IMR-90 (cell line): ENCODE results near the gene NPAS2. TPM values are rescaled to one million over a fixed set of nuclear protein-coding genes. Genes with fewer than 3 reads are reported as not detected.
A peak's percentile ranks its signal among the peaks of the same experiment; 100 is the strongest.

Experiments used
- ATAC-seq: fragments of 200-7000 bp; cut with Tn5 transposase; 2 replicates; pipeline ENCODE4 v1.9.1; 2020; ENCODE audit warnings: low read depth, mild to moderate bottlenecking, moderate library complexity
- BruUV-seq: library from RNA; stranded (reverse); fragments of 400-500 nt; replicated peaks from 2 replicates; lab custom pipeline; 2021; lab: Mats Ljungman, UMichigan
- CTCF ChIA-PET: fragments of 300-600 bp; formaldehyde crosslinking; extraction: SDS; loops from one replicate; lab custom pipeline; 2021; ENCODE audit warnings: antibody characterized with exemption; lab: Yijun Ruan, JAX
- POLR2A ChIA-PET: fragments of 300-600 bp; sonication (Branson Sonifier 250); formaldehyde crosslinking; loops from one replicate; lab custom pipeline; 2022; ENCODE audit warnings: antibody characterized with exemption; ENCODE audit not compliant: unreplicated experiment; lab: Charles Lee
- DNase-seq: peaks from one replicate; pipeline ENCODE4 v3.0.0; 2013
- H2AFZ ChIP-seq: replicated peaks from 2 replicates; pipeline ENCODE3; 2013; ENCODE audit warnings: low read length, mild to moderate bottlenecking; ENCODE audit not compliant: poor library complexity
- H2AK5ac ChIP-seq: 2 replicates; pipeline ENCODE4 v1.6.1; 2013; ENCODE audit warnings: low read depth, low read length, inconsistent platforms
- H2AK9ac ChIP-seq: replicated peaks from 2 replicates; pipeline ENCODE3; 2013; ENCODE audit warnings: mild to moderate bottlenecking, low read depth, low read length, moderate library complexity; ENCODE audit not compliant: poor library complexity
- H2BK120ac ChIP-seq: 2 replicates; pipeline ENCODE4 v1.6.1; 2013; ENCODE audit warnings: low read depth, low read length, inconsistent platforms
- H2BK15ac ChIP-seq: 3 replicates; pipeline ENCODE4 v1.6.1; 2013; ENCODE audit warnings: low read depth, low read length, inconsistent platforms
- H2BK20ac ChIP-seq: 2 replicates; pipeline ENCODE4 v1.6.1; 2013; ENCODE audit warnings: low read depth, mild to moderate bottlenecking, inconsistent platforms, low read length, moderate library complexity
- H2BK5ac ChIP-seq: 2 replicates; pipeline ENCODE4 v1.6.1; 2013; ENCODE audit warnings: mild to moderate bottlenecking, low read depth, low read length, inconsistent platforms; ENCODE audit not compliant: poor library complexity, severe bottlenecking
- H3K14ac ChIP-seq: replicated peaks from 2 replicates; pipeline ENCODE4 v1.6.1; 2013; ENCODE audit warnings: low read depth, low read length, inconsistent platforms
- H3K18ac ChIP-seq: 2 replicates; pipeline ENCODE4 v1.6.1; 2013; ENCODE audit warnings: low read depth, low read length, control low read depth
- H3K23ac ChIP-seq: 2 replicates; pipeline ENCODE4 v1.6.1; 2013; ENCODE audit warnings: low read depth, low read length, inconsistent platforms
- H3K27ac ChIP-seq: 2 replicates; pipeline ENCODE4 v1.5.1; 2013; ENCODE audit warnings: mild to moderate bottlenecking, control low read depth, low read length; ENCODE audit not compliant: insufficient read depth
- H3K27me3 ChIP-seq: 2 replicates; pipeline ENCODE4 v1.6.1; 2013; ENCODE audit warnings: low read length; ENCODE audit not compliant: control insufficient read depth, insufficient read depth
- H3K36me3 ChIP-seq: 2 replicates; pipeline ENCODE4 v1.6.1; 2013; ENCODE audit warnings: low read length, mixed read lengths; ENCODE audit not compliant: control insufficient read depth, insufficient read depth
- H3K4ac ChIP-seq: 2 replicates; pipeline ENCODE4 v1.6.1; 2013; ENCODE audit warnings: low read depth, low read length, inconsistent platforms
- H3K4me1 ChIP-seq: 2 replicates; pipeline ENCODE4 v1.6.1; 2013; ENCODE audit warnings: low read length, mixed read lengths; ENCODE audit not compliant: control insufficient read depth, insufficient read depth
- H3K4me2 ChIP-seq: 2 replicates; pipeline ENCODE4 v1.6.1; 2013; ENCODE audit warnings: low read depth, mild to moderate bottlenecking, control low read depth, low read length, moderate library complexity
- H3K4me3 ChIP-seq: 2 replicates; pipeline ENCODE4 v1.5.1; 2013; ENCODE audit warnings: low read depth, mild to moderate bottlenecking, control low read depth, low read length, moderate library complexity; ENCODE audit not compliant: insufficient read depth
- H3K56ac ChIP-seq: 2 replicates; pipeline ENCODE4 v1.6.1; 2013; ENCODE audit warnings: low read length, inconsistent platforms; ENCODE audit not compliant: insufficient read depth; ENCODE audit errors: extremely low read depth
- H3K79me1 ChIP-seq, 2 experiments: 2 replicates each; pipeline ENCODE4 v1.6.1; 2013; ENCODE audit warnings: low read length in 2 of 2, inconsistent platforms in 1 of 2, low read depth in 1 of 2
- H3K9ac ChIP-seq: 2 replicates; pipeline ENCODE4 v1.6.1; 2013; ENCODE audit warnings: low read depth, low read length, control low read depth
- H3K9me1 ChIP-seq: 2 replicates; pipeline ENCODE4 v1.6.1; 2013; ENCODE audit warnings: low read length, inconsistent platforms; ENCODE audit not compliant: insufficient read depth
- H3K9me3 ChIP-seq: 2 replicates; pipeline ENCODE4 v1.6.1; 2013; ENCODE audit warnings: low read length; ENCODE audit not compliant: control insufficient read depth, insufficient read depth
- H4K20me1 ChIP-seq: 2 replicates; pipeline ENCODE4 v1.6.1; 2013; ENCODE audit warnings: low read length, inconsistent platforms; ENCODE audit not compliant: insufficient read depth
- H4K5ac ChIP-seq: 2 replicates; pipeline ENCODE4 v1.6.1; 2013; ENCODE audit warnings: mild to moderate bottlenecking, low read depth, low read length, control low read depth
- H4K8ac ChIP-seq, 2 experiments: 2 replicates each; pipeline ENCODE4 v1.6.1; 2013; ENCODE audit warnings: low read depth in 2 of 2, low read length in 2 of 2, control low read depth in 1 of 2, inconsistent platforms in 1 of 2
- H4K91ac ChIP-seq: 2 replicates; pipeline ENCODE4 v1.6.1; 2013; ENCODE audit warnings: low read depth, low read length, inconsistent platforms; ENCODE audit not compliant: insufficient read depth
- CHD1 ChIP-seq: IDR thresholded peaks from 2 replicates; pipeline ENCODE4 v1.6.1; 2012; ENCODE audit warnings: low read depth, low read length, improper control_type of control experiment
- MAZ ChIP-seq: IDR thresholded peaks from 2 replicates; pipeline ENCODE4 v1.6.1; 2012; ENCODE audit warnings: low read depth, mild to moderate bottlenecking, low read length, improper control_type of control experiment, moderate library complexity, borderline replicate concordance
- POLR2A ChIP-seq: IDR thresholded peaks from 2 replicates; pipeline ENCODE4 v1.6.1; 2012; ENCODE audit warnings: mild to moderate bottlenecking, low read depth, low read length
- WGBS, 2 experiments: methylation state at CpG; one replicate each; pipeline versions ENCODE4 v1.1.5 to v1.1.7; 2013; ENCODE audit warnings: missing lambda C conversion rate in 2 of 2; ENCODE audit not compliant: insufficient read length in 1 of 2; ENCODE audit errors: extremely low coverage in 2 of 2; 5-methylcytosine and 5-hydroxymethylcytosine counted together
- dilution Hi-C: fragments of 300-500 bp; cut with HindIII; formaldehyde crosslinking; loops from one replicate; pipeline ENCODE4 v1.14.3; 2018; ENCODE audit warnings: low sequenced_read_pairs; ENCODE audit not compliant: unreplicated experiment
- in situ Hi-C: fragments of 300-500 bp; cut with MboI; formaldehyde crosslinking; loops from 3 replicates; pipeline ENCODE4 v1.14.3; 2019; ENCODE audit warnings: low sequenced_read_pairs, inconsistent platforms, mixed read lengths
- intact Hi-C: fragments of 100-400 bp; cut with micrococcal nuclease; formaldehyde crosslinking; loops from 2 replicates; pipeline ENCODE4 v1.10.0; 2022
- polyA plus RNA-seq, 3 experiments: library from polyadenylated mRNA; depleted of rRNA; stranded (reverse); fragments of >200 nt; gene quantifications; 2 replicates each; pipeline ENCODE4 v1.2.3, GENCODE V29; 2012; ENCODE audit warnings: low replicate concordance in 1 of 3
- total RNA-seq: library from RNA; depleted of rRNA; stranded (reverse); fragments of >200 nt; gene quantifications from 2 replicates; pipeline ENCODE4 v1.2.3, GENCODE V29; 2012
- TF ChIP-seq, protein P1 (sequence below): fragments of 150-350 bp; IDR thresholded peaks from 2 replicates; pipeline ENCODE4 v1.6.1; 2016; ENCODE audit warnings: low read depth, mild to moderate bottlenecking, low read length, moderate library complexity, borderline replicate concordance

NPAS2 gene
- total and polyA plus RNA-seq, 2 of the 4 experiments (the other 2 are of a cell fraction) = 5.2 to 14.8 TPM

DNA sequence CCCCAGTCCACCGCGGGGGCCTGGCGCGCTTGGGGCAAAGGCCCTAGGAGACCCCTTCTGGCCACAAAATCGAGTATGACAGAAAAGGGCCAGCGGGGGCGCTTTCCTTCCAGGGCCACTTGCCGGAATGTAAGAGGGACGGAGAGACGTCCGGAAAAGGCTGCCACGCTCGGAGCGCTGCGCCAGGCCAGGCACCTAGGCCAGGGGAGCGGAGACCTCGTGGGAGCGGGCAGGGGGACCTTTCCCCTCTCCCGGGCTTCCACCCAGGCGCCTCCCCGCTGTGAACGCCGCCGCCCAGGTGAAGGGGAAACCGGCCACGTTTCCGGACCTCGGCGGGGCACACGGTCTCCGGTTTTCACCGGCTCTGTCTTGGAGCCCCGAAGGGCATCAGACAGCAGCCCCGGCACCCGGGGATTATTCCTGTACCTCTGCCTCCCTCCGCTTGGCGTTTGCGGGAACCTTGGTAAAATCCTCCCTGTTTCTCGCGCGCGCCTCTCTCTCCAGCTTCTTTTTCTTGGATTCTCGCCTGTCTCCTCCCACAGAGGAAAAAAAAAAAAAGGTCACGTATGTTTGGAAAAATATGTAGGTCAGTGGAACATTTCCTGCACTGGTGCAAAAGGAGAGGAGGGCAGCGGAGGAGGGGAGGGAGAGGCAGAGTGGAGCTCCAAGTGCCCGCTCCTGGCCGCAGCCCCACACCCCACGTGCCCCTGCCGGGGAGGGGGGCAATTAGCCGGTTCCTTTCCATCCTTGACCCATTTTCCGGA lies 1.2 kb upstream of the NPAS2 start (continued):
- TF ChIP-seq, protein P1, sequence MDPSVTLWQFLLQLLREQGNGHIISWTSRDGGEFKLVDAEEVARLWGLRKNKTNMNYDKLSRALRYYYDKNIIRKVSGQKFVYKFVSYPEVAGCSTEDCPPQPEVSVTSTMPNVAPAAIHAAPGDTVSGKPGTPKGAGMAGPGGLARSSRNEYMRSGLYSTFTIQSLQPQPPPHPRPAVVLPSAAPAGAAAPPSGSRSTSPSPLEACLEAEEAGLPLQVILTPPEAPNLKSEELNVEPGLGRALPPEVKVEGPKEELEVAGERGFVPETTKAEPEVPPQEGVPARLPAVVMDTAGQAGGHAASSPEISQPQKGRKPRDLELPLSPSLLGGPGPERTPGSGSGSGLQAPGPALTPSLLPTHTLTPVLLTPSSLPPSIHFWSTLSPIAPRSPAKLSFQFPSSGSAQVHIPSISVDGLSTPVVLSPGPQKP = no peak
- 0 out of 2 replicates have a peak, but pooled peaks have one; percentile 67 for TF ChIP-seq CHD1

DNA sequence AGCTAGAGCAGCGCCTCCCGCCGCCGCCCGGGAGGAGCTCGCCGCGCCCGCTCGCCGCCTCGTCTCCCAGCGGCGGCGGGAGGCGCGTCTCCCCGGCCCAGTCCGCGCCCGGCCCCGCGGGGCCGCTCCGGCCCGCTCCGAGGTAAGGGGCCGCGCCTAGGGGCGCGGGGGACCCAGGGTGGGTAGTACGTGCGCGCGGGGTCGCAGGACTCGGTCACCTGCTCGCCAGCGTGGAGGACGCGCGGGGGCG lies 259 bp downstream of the NPAS2 start:
- ChIA-PET CTCF (no interaction called here), POLR2A (no interaction called here)
- H3K79me1 ChIP-seq = peaks cover 25 to 42% of the 10 kb centered on the region in 2 experiments
- no peak for TF ChIP-seq POLR2A
- 0 out of 2 replicates have a peak, but pooled peaks have one; percentile 2 for TF ChIP-seq MAZ
- H4K5ac ChIP-seq = no peak overlapping the region
- dilution Hi-C loops (no loop called here), in situ Hi-C loops (loop anchor here (5.0 to 25.0 kb wide), 2 partner anchors 152 to 208 kb away; no protein-coding TSS in a partner anchor), intact Hi-C loops (loop anchor here (1.0 to 5.0 kb wide), 3 partner anchors 82 to 165 kb away; no protein-coding TSS in a partner anchor)
- no peak overlapping the region for H2BK15ac ChIP-seq
- ATAC-seq (no peak; the same call in 1 of the 2 replicates), DNase-seq (no peak)
- H3K4ac ChIP-seq = peak overlapping the region; percentile 76; the same call in 1 of the 2 replicates
- peaks cover 4% of the 10 kb centered on the region; the same call in 1 of the 2 replicates for H4K20me1 ChIP-seq
- no peaks in the 10 kb centered on the region for H3K9me3 ChIP-seq
- no peaks in the 10 kb centered on the region for H3K27me3 ChIP-seq
- H3K23ac ChIP-seq = no peak overlapping the region
- peak overlapping the region; percentile 12; the same call in 1 of the 2 replicates for H3K27ac ChIP-seq
- peak overlapping the region; percentile 86 for H2AFZ ChIP-seq
- WGBS, 2 experiments = 0% methylated on average over 40 of the region's 43 CpGs; no CpG with 5 or more reads in 1 of the 2 experiments
- 0 out of 2 replicates have a peak overlapping the region, but pooled peaks have one; percentile 77 for H3K14ac ChIP-seq
- no peaks in the 10 kb centered on the region for H3K36me3 ChIP-seq
- peak overlapping the region; percentile 70 for H3K4me3 ChIP-seq
- no peak overlapping the region for H3K56ac ChIP-seq
- peaks cover 2% of the 10 kb centered on the region; the same call in 1 of the 2 replicates for H3K9me1 ChIP-seq
- H3K9ac ChIP-seq = peak overlapping the region; percentile 82
- H2AK5ac ChIP-seq = no peak overlapping the region; the same call in 1 of the 2 replicates
- no peak overlapping the region for H2BK120ac ChIP-seq
- H4K91ac ChIP-seq = no peak overlapping the region
- H3K4me2 ChIP-seq = peak overlapping the region; percentile 95
- BruUV-seq = no TSS peak
- H2BK20ac ChIP-seq = no peak overlapping the region
- no peak overlapping the region for H4K8ac ChIP-seq
- H3K18ac ChIP-seq = no peak overlapping the region
- H2AK9ac ChIP-seq = peak overlapping the region; percentile 71
- H2BK5ac ChIP-seq = no peak overlapping the region
- peaks cover 2% of the 10 kb centered on the region; the same call in 1 of the 2 replicates for H3K4me1 ChIP-seq
